Measurements from ENCODE around the gene NHSL2. TPM values are rescaled to one million over a fixed set of nuclear protein-coding genes. Genes with fewer than 3 reads are reported as not detected.
"Not testable (repeated sequence)": the region's sequence is repeated elsewhere in the genome, so short reads cannot be mapped to it uniquely, and the experiment has no call there.

NHSL2 gene
- total and polyA plus RNA-seq, 10 donors: 0.24 to 20.8 (median 10.1) TPM

DNA sequence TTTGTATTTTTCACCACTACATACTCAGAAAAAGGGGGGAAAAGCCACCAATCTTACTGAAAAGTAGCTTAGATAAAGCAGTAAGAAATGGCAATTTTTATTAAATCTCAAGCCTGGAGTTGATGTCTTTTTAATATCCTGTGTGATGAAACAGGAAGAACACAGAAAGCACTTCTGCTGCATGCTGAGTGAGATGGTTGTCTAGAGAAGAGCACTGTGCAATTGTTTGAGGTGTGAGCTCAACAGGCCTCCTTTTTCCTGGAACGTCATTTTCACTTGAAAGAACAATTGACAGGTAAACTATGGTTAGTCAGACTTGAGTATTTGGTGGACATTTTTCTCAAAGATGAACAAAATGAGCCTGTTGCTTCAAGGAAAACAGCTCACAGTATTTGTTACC, 147.2 kb downstream of the NHSL2 start:
- peaks cover 0 to 13% (median 0%) of the 10 kb centered on the region in 7 donors for H3K27me3 ChIP-seq (replicated peaks in 1 of 7)
- H3K27ac ChIP-seq: peak overlapping the region in 4 of 8 donors; percentile 13 to 68 (median 46)
- TF ChIP-seq POLR2AphosphoS5 (IDR thresholded peaks at IDR 0.05): no peak
- no peak for TF ChIP-seq CTCF (IDR thresholded peaks at IDR 0.05 in 8 of 11, conservative IDR thresholded peaks at IDR 0.05 in 3 of 11)
- TF ChIP-seq POLR2A (IDR thresholded peaks at IDR 0.05): no peak
- peaks cover 0 to 21% (median 8%) of the 10 kb centered on the region in 6 donors for H3K4me1 ChIP-seq
- no peaks in the 10 kb centered on the region for H3K9me3 ChIP-seq
- no peak overlapping the region for H3K4me3 ChIP-seq
- DNase-seq: no peak
- intact Hi-C loops (cut with DNase I; ENCODE audit: low total_unique reads): no loop called here
- 30 to 41% (median 35%) methylated on average over 1 of the region's 1 CpG for WGBS, 5 donors
- H3K36me3 ChIP-seq: no peaks in the 10 kb centered on the region

- Histone ChIP-seq H3K27me3 (replicated peaks in 1 of 7) (peaks cover 0 to 16% (median 0%) of the 10 kb centered on the region in 7 donors), H3K4me1 (peaks cover 0 to 21% (median 8%) of the 10 kb centered on the region in 6 donors), H3K27ac (peak overlapping the region in 3 of 8 donors; percentile 29 to 68 (median 62))
- 69 to 88% (median 76%) methylated on average over 15 of the region's 15 CpGs for WGBS, 5 donors
- H3K9me3 ChIP-seq; intact Hi-C loops (cut with DNase I; ENCODE audit: low total_unique reads); H3K36me3 ChIP-seq; H3K4me3 ChIP-seq; DNase-seq: not testable (repeated sequence)
Observed at GRCh38 chrX:72058346-72058745, 147.7 kb downstream of the NHSL2 start.

DNA sequence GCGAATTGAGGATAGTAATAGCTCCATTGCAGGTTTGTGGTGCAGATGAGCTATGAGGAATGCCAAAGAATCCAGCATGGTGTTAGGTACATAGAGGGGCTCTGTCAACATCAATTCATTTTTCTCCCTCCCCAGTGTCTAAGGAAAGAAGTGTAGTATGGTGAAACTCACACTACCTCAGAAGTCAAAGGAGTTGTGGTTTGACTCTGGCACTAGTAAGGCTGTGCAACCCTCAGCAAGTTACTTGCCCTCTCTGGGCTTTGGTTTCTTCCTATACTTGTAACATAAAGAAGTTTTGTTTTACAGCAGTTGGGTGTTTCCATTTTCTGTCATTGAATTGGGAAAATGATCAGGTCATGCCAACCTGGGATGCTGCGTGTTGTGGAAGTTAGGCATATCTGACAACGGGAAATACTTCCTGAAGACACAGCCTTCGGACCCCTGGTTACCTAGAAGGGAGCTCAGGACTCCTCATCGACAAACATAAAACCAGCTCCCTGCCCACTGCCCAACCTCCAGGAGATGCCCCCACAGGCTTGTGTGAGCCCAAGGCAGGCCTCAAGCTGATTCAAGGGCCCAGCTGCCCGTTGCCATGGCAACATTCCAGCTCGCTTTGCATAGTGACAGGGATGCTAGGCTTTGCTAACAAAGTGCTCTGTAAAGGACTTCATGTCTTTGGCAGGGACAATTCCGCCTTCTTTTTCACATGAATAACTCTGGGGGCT, 149.7 kb downstream of the NHSL2 start:
- intact Hi-C loops (cut with DNase I; ENCODE audit: low total_unique reads): no loop called here
- TF ChIP-seq POLR2AphosphoS5 (IDR thresholded peaks at IDR 0.05): no peak
- no peak for TF ChIP-seq POLR2A (IDR thresholded peaks at IDR 0.05)
- no peak for TF ChIP-seq CTCF (IDR thresholded peaks at IDR 0.05 in 8 of 11, conservative IDR thresholded peaks at IDR 0.05 in 3 of 11)
- Histone ChIP-seq H3K4me1 (peaks cover 0 to 21% (median 8%) of the 10 kb centered on the region in 6 donors), H3K9me3 (no peaks in the 10 kb centered on the region), H3K4me3 (no peak overlapping the region), H3K36me3 (no peaks in the 10 kb centered on the region), H3K27me3 (replicated peaks in 1 of 7) (peaks cover 0 to 9% (median 0%) of the 10 kb centered on the region in 7 donors), H3K27ac (no peak overlapping the region)
- 62 to 89% (median 72%) methylated on average over 5 to 8 of the region's 8 CpGs for WGBS, 5 donors
- no peak for DNase-seq

DNA sequence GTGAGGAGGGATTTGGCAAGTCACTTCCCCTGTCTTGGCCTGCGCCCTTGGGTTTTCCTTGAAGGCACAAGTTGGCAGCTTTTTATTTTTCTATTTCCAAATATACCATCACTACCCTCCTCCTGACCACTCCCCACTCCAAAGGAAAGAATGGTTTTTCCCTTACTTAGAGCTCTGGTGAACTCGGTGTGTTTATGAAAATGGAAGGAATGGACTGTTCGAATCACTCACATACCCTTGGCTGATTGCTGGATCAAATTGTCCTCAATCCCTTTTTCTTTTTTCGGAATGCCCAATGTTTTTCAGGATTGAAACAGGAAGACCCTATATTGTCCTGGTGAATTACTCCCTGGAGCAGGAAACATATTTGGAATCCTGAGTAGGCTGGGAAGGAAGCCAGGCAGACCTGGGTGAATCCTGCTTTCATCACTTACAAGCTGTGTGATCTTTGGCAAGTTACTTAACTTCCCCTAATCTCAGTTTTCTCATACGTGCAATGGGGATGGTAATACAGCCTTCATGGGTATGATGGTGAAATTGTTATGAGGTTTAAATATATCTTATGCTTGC, 150.4 kb downstream of the NHSL2 start:
- H3K27me3 ChIP-seq (replicated peaks in 1 of 7): peaks cover 0 to 9% (median 0%) of the 10 kb centered on the region in 7 donors
- H3K27ac ChIP-seq: no peak overlapping the region
- H3K4me1 ChIP-seq: peaks cover 0 to 21% (median 8%) of the 10 kb centered on the region in 6 donors
- TF ChIP-seq CTCF (IDR thresholded peaks at IDR 0.05 in 8 of 11, conservative IDR thresholded peaks at IDR 0.05 in 3 of 11): no peak
- TF ChIP-seq POLR2AphosphoS5 (IDR thresholded peaks at IDR 0.05): no peak
- no peak for TF ChIP-seq POLR2A (IDR thresholded peaks at IDR 0.05)
- intact Hi-C loops (cut with DNase I; ENCODE audit: low total_unique reads): no loop called here
- no peak for DNase-seq
- no peak overlapping the region for H3K4me3 ChIP-seq
- H3K36me3 ChIP-seq: no peaks in the 10 kb centered on the region
- 45 to 66% (median 57%) methylated on average over 5 of the region's 5 CpGs for WGBS, 5 donors
- H3K9me3 ChIP-seq: no peaks in the 10 kb centered on the region

All from spleen (tissue), 11 donors.